GM20000 (cell line): ENCODE data around the gene FERMT2.

ENCODE experiments used
- DNase-seq: peaks from one replicate; pipeline ENCODE4 v3.0.0; 2012; ENCODE audit warnings: low spot score
- CTCF ChIP-seq: IDR thresholded peaks from 2 replicates; pipeline ENCODE4 v1.5.1; 2012; ENCODE audit warnings: mild to moderate bottlenecking, control low read depth; ENCODE audit errors: extremely low read depth, missing control alignments

FERMT2 gene

GRCh38 chr14:52987042-52987441, 36.2 kb upstream of the FERMT2 start:
- DNase-seq = no peak
- TF ChIP-seq CTCF = no peak

GRCh38 chr14:52977798-52978197, 26.9 kb upstream of the FERMT2 start:
- no peak for TF ChIP-seq CTCF
- no peak for DNase-seq

- TF ChIP-seq CTCF = no peak
- no peak for DNase-seq
These were observed 23.6 kb upstream of the FERMT2 start for GRCh38 chr14:52974406-52974805.

- peak; percentile 76 for DNase-seq
- peak; percentile 49 for TF ChIP-seq CTCF
These were observed 10.3 kb upstream of the FERMT2 start for GRCh38 chr14:52961060-52961639.

GRCh38 chr14:52960627-52961026, 9.8 kb upstream of the FERMT2 start:
- no peak for TF ChIP-seq CTCF

GRCh38 chr14:52954346-52955214, 3.7 kb upstream of the FERMT2 start:
- TF ChIP-seq CTCF = no peak
- DNase-seq = peak; percentile 23

More at GRCh38 chr14:52960627-52961026, 9.8 kb upstream of the FERMT2 start:
- no peak for DNase-seq
